22Rv1 (cell line): ENCODE results near the gene ANK2.

Experiments used
- CTCF ChIP-seq: fragments of 450-650 bp; IDR thresholded peaks from 2 replicates; pipeline ENCODE4 v1.5.1; 2017; ENCODE audit warnings: mild to moderate bottlenecking
- ZFX ChIP-seq: fragments of 450-650 bp; IDR thresholded peaks from 2 replicates; pipeline ENCODE4 v1.6.1; 2017; ENCODE audit warnings: antibody characterized with exemption, borderline replicate concordance

GRCh38 chr4:113116414-113117357, 67.2 kb downstream of the ANK2 start:
- TF ChIP-seq CTCF (no peak), ZFX (no peak)
